Suprapubic skin (tissue), 4 donors: ENCODE measurements around the gene PTCHD4.

Source experiments
- CTCF ChIP-seq, 2 donors: fragments of 200-600 bp in 1 of 2; fragments of 450-650 bp in 1 of 2; sonication (generic) in 1 of 2; IDR thresholded peaks; one replicate each; pipeline ENCODE4 v1.5.1; 2016 to 2019; ENCODE audit warnings: antibody characterized with exemption in 2 of 2, mild to moderate bottlenecking in 1 of 2, moderate library complexity in 1 of 2
- POLR2A ChIP-seq, 2 donors: fragments of 450-650 bp; IDR thresholded peaks; one replicate each; pipeline ENCODE4 v1.6.1; 2017; ENCODE audit warnings: antibody characterized with exemption in 2 of 2, mild to moderate bottlenecking in 2 of 2, moderate library complexity in 2 of 2
- POLR2AphosphoS5 ChIP-seq, 3 donors: sonication (generic); formaldehyde crosslinking; IDR thresholded peaks; one replicate each; pipeline ENCODE4 v1.6.1; 2017; ENCODE audit warnings: antibody characterized with exemption in 3 of 3

- TF ChIP-seq CTCF (IDR thresholded peaks at IDR 0.05) (no peak), POLR2AphosphoS5 (IDR thresholded peaks at IDR 0.05) (no peak), POLR2A (IDR thresholded peaks at IDR 0.05) (no peak)
These were observed 39.2 kb downstream of the PTCHD4 start for GRCh38 chr6:48071833-48072232.
